ENCODE measurements around the gene SIN3A.

DNA sequence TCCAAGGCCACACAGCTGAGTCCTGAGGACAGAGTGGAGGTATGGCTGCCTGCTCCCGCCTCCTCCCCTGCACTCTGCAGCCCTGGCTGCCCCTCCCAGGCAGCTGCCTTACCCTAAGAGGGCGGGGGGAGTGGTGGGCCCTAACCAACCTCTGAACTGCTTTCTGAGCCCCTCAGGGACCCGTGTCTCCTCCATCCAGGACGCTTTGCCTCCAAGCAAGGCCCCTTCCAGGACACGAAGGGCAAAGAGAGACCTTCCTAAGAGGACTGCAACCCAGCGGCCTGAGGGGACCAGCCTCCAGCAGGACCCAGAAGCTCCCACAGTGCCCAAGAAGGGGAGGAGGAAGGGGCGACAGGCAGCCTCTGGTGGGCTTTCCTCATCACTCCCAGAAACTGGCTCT is 97.0 kb downstream of the SIN3A start:
- TF ChIP-seq TAF1 (IDR thresholded peaks at IDR 0.05; ENCODE audit: borderline replicate concordance, low read depth, low read length) = no peak
- TF ChIP-seq POLR2AphosphoS5 (IDR thresholded peaks at IDR 0.05; ENCODE audit: low read depth, low read length) = no peak
- TF ChIP-seq POLR2A (IDR thresholded peaks at IDR 0.05; ENCODE audit: low read depth, low read length) = no peak; the same call in 1 of the 2 replicates
